Measurements from ENCODE around the gene EDARADD.
"Not testable (repeated sequence)": the region's sequence is repeated elsewhere in the genome, so short reads cannot be mapped to it uniquely, and the experiment has no call there.

The EDARADD gene

GRCh38 chr1:236450779-236451178 lies 56.7 kb downstream of the EDARADD start:
- ChIA-PET CTCF (interaction anchor here (1.9 to 2.9 kb wide), 2 partner anchors 8 to 11 kb away, joined by 8 read pairs; no protein-coding TSS in a partner anchor), POLR2A (no interaction called here)

GRCh38 chr1:236451796-236452373 lies 57.8 kb downstream of the EDARADD start:
- ChIA-PET POLR2A (no interaction called here), CTCF (interaction anchor here (1.0 to 2.9 kb wide), 6 partner anchors 10 to 346 kb away, joined by 3 to 8 read pairs (median 6); no protein-coding TSS in a partner anchor)
- peak; percentile 54 for TF ChIP-seq CTCF (IDR thresholded peaks at IDR 0.05; ENCODE audit: control extremely low read depth, extremely low read depth, low read depth, missing control alignments)
- peak; percentile 56 for DNase-seq (ENCODE audit: extremely low spot score)

More at GRCh38 chr1:236450779-236451178, 56.7 kb downstream of the EDARADD start:
- no peak for DNase-seq (ENCODE audit: extremely low spot score)
- TF ChIP-seq CTCF (IDR thresholded peaks at IDR 0.05; ENCODE audit: control extremely low read depth, extremely low read depth, low read depth, missing control alignments) = no peak

- ChIA-PET POLR2A (no interaction called here), CTCF (interaction anchor here (0.9 to 1.3 kb wide), 2 partner anchors 17 to 45 kb away, joined by 3 to 5 read pairs; no protein-coding TSS in a partner anchor)
- DNase-seq (ENCODE audit: extremely low spot score) = no peak
- TF ChIP-seq CTCF (IDR thresholded peaks at IDR 0.05; ENCODE audit: control extremely low read depth, extremely low read depth, low read depth, missing control alignments) = no peak
Measured at GRCh38 chr1:236455243-236455642, 61.2 kb downstream of the EDARADD start.

- ChIA-PET CTCF (interaction anchor here (1.3 kb wide), 1 partner anchor 8 kb away, joined by 3 read pairs; no protein-coding TSS in a partner anchor), POLR2A (no interaction called here)
- no peak for TF ChIP-seq CTCF (IDR thresholded peaks at IDR 0.05; ENCODE audit: control extremely low read depth, extremely low read depth, low read depth, missing control alignments)
- DNase-seq (ENCODE audit: extremely low spot score) = peak; percentile 43
Measured at GRCh38 chr1:236457775-236458174, 63.7 kb downstream of the EDARADD start.

GRCh38 chr1:236458996-236459395 lies 64.9 kb downstream of the EDARADD start:
- no peak for TF ChIP-seq CTCF (IDR thresholded peaks at IDR 0.05; ENCODE audit: control extremely low read depth, extremely low read depth, low read depth, missing control alignments)
- CTCF ChIA-PET = interaction anchor here (1.5 kb wide), 1 partner anchor 28 kb away, joined by 4 read pairs; no protein-coding TSS in a partner anchor
- no peak for DNase-seq (ENCODE audit: extremely low spot score)
- POLR2A ChIA-PET = no interaction called here

- POLR2A ChIA-PET = no interaction called here
- no peak for TF ChIP-seq CTCF (IDR thresholded peaks at IDR 0.05; ENCODE audit: control extremely low read depth, extremely low read depth, low read depth, missing control alignments)
- CTCF ChIA-PET = no interaction called here
- DNase-seq (ENCODE audit: extremely low spot score) = no peak
Measured at GRCh38 chr1:236460103-236460502, 66.0 kb downstream of the EDARADD start.

GRCh38 chr1:236464197-236464596 lies 70.1 kb downstream of the EDARADD start:
- POLR2A ChIA-PET = interaction anchor here (0.6 kb wide), 1 partner anchor 351 kb away, joined by 3 read pairs; no protein-coding TSS in a partner anchor
- DNase-seq (ENCODE audit: extremely low spot score); CTCF ChIA-PET: not testable (repeated sequence)
